ENCODE data around the gene SDCBP2. TPM values are rescaled to one million over a fixed set of nuclear protein-coding genes. Genes with fewer than 3 reads are reported as not detected.
A peak's percentile ranks its signal among the peaks of the same experiment; 100 is the strongest.

SDCBP2 gene
- total and polyA plus RNA-seq, 5 donors from 2014 or later: 1.2 to 4.3 (median 3.0) TPM

DNA sequence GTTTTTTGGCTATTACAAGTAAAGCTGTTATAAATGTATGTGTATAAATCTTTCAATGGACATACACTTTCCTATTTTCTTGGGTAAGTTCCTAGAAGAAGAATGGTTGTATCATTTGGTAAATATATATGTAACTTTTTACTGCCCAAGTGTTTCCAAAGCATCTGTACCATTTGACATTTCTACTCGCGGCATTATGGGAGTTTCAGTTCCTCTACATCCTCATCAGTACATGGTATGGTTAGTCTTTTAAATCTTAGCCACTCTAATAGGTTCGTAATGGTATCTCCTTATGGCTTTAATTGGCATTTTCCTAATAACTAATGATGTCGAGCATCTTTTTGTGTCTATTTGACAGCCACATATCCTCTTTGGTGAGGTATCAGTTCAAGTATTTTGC, 49.9 kb downstream of the SDCBP2 start:
- H3K4me1 Mint-ChIP-seq: peaks cover 0 to 33% (median 9%) of the 10 kb centered on the region in 4 donors
- no peaks in the 10 kb centered on the region for H3K27me3 Mint-ChIP-seq

DNA sequence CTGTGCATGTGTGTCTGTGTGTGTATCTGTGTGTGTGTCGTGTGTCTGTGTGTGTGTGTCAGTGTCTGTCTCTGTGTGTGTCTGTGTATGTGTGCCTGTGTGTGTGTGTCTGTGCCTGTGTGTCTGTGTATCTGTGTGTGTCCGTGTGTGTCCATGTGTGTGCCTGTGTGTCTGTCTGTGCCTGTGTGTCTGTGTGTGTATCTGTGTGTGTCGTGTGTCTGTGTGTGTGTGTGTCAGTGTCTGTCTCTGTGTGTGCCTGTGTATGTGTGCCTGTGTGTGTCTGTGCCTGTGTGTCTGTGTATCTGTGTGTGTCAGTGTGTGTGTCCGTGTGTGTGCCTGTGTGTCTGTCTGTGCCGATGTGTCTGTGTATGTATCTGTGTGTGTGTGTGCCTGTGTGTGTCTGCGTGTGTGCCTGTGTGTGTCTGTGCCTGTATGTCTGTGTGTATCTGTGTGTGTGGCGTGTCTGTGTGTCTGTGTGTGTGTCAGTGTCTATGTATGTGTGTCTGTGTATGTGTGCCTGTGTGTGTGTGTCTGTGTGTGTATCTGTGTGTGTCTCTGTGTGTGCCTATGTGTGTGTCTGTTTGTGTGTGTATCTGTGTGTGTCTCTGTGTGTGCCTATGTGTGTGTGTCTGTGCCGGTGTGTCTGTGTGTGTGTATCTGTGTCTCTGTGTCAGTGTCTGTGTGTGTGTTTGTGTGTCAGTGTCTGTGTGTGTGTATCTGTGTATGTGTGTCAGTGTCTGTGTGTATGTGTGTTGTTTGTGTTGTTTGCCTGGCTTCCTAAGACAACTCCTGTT, 51.2 kb downstream of the SDCBP2 start:
- no peak for ATAC-seq (ENCODE audit: low read depth in 2 of 2)
- H3K27me3 Mint-ChIP-seq: no peaks in the 10 kb centered on the region
- Histone ChIP-seq H3K4me1 (ENCODE audit: control insufficient read depth, insufficient read depth, low read length, poor library complexity, severe bottlenecking) (peaks cover 3% of the 10 kb centered on the region), H3K27me3 (ENCODE audit: control insufficient read depth, insufficient read depth, low read length) (no peaks in the 10 kb centered on the region), H3K9me3 (ENCODE audit: control insufficient read depth in 2 of 2, low read length in 2 of 2) (no peaks in the 10 kb centered on the region), H3K36me3 (ENCODE audit: control insufficient read depth, insufficient read depth, low read length) (peaks cover 2% of the 10 kb centered on the region), H3K27ac (ENCODE audit: insufficient read depth, low read length, poor library complexity, severe bottlenecking) (no peak overlapping the region), H3K4me3 (ENCODE audit: low read depth, low read length) (no peak overlapping the region)
- no peak overlapping the region for H3K4me3 Mint-ChIP-seq
- peaks cover 7% of the 10 kb centered on the region for H3K36me3 Mint-ChIP-seq
- no peak for DNase-seq
- peaks cover 0 to 25% (median 11%) of the 10 kb centered on the region in 4 donors for H3K4me1 Mint-ChIP-seq
- H3K27ac Mint-ChIP-seq: no peak overlapping the region
- H3K9me3 Mint-ChIP-seq: no peaks in the 10 kb centered on the region

More for the DNA sequence above, 49.9 kb downstream of the SDCBP2 start:
- H3K27ac Mint-ChIP-seq: no peak overlapping the region
- no peaks in the 10 kb centered on the region for H3K27me3 ChIP-seq (ENCODE audit: control insufficient read depth, insufficient read depth, low read length)
- DNase-seq: no peak
- H3K36me3 ChIP-seq (ENCODE audit: control insufficient read depth, insufficient read depth, low read length): peaks cover 2% of the 10 kb centered on the region
- no peaks in the 10 kb centered on the region for H3K9me3 ChIP-seq (ENCODE audit: control insufficient read depth in 2 of 2, low read length in 2 of 2)
- no peaks in the 10 kb centered on the region for H3K9me3 Mint-ChIP-seq
- H3K4me3 Mint-ChIP-seq: no peak overlapping the region
- H3K4me1 ChIP-seq (ENCODE audit: control insufficient read depth, insufficient read depth, low read length, poor library complexity, severe bottlenecking): peaks cover 3% of the 10 kb centered on the region
- H3K36me3 Mint-ChIP-seq: peaks cover 11% of the 10 kb centered on the region
- ATAC-seq (ENCODE audit: low read depth in 2 of 2): no peak
- no peak overlapping the region for H3K4me3 ChIP-seq (ENCODE audit: low read depth, low read length)
- H3K27ac ChIP-seq (ENCODE audit: insufficient read depth, low read length, poor library complexity, severe bottlenecking): no peak overlapping the region

DNA sequence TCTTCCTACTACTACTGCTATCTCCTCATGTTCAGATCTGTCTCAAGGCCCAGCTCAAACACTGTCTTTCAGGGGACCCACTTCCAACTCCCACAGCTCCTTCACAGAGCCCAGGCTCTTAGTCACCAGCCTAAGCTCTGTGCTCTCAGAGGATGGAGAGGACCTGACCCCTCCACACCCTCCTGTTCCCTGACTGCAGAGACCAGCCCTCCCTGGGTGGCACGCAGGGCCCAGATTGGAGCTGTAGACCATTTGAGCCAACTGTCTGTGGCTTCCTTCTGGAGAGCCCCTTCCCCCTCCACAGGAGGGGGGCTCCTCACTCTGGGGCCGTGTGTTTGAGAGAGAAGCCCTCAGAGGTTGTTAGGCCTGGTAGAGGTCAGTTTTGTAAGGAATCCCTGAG, 53.0 kb downstream of the SDCBP2 start:
- Mint-ChIP-seq H3K27ac (peak overlapping the region in 2 of 3 donors; percentile 7 to 24), H3K4me1 (peaks cover 0 to 23% (median 11%) of the 10 kb centered on the region in 4 donors), H3K36me3 (peaks cover 3% of the 10 kb centered on the region), H3K4me3 (no peak overlapping the region), H3K9me3 (no peaks in the 10 kb centered on the region), H3K27me3 (no peaks in the 10 kb centered on the region)
- no peak for DNase-seq
- Histone ChIP-seq H3K4me3 (ENCODE audit: low read depth, low read length) (no peak overlapping the region), H3K4me1 (ENCODE audit: control insufficient read depth, insufficient read depth, low read length, poor library complexity, severe bottlenecking) (peaks cover 3% of the 10 kb centered on the region), H3K27me3 (ENCODE audit: control insufficient read depth, insufficient read depth, low read length) (no peaks in the 10 kb centered on the region), H3K36me3 (ENCODE audit: control insufficient read depth, insufficient read depth, low read length) (peaks cover 2% of the 10 kb centered on the region), H3K27ac (ENCODE audit: insufficient read depth, low read length, poor library complexity, severe bottlenecking) (no peak overlapping the region), H3K9me3 (ENCODE audit: control insufficient read depth in 2 of 2, low read length in 2 of 2) (no peaks in the 10 kb centered on the region)
- ATAC-seq (ENCODE audit: low read depth in 2 of 2): no peak

DNA sequence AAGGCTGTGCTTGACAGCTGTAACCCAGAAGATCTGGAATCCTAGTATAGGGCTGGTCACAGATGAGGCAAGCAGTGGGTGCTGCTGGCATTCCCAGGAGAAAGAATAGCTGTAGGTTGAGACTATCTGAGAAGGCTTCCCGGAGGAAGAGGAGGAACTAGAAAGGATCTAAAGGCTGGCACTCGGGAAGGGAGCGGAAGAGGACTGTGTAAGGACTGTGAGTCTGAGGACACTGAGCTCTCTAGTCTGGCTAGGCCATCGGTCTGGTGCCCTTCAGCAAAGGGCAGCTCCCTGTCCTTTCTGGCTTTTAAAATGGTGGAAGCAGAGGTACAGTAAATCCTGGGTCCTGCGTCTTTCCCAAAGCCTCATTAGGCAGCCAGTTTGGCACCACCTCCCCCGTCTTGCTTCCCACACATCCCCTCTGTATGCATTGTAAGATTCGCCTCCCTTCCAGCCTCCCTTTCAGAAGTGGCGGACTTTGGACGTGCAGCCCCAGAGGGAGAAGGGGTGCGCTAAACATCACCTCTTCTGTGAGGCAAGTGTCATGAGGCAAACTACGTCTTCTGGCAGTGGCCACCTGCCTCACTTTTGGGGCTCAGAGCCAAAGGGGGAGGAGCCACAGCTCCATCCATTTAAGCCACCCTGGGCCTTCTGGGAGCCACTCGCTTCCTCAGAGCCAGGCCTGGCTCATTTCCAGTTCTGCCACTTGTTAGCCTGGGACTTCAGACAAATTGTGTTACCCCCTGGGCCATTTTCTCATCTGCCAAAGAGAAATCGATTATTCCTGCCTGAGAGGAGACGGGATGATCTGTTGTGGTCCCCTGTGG, 54.2 kb downstream of the SDCBP2 start:
- Histone ChIP-seq H3K4me3 (ENCODE audit: low read depth, low read length) (no peak overlapping the region), H3K36me3 (ENCODE audit: control insufficient read depth, insufficient read depth, low read length) (peaks cover 2% of the 10 kb centered on the region), H3K27me3 (ENCODE audit: control insufficient read depth, insufficient read depth, low read length) (no peaks in the 10 kb centered on the region), H3K9me3 (ENCODE audit: control insufficient read depth in 2 of 2, low read length in 2 of 2) (no peaks in the 10 kb centered on the region), H3K27ac (ENCODE audit: insufficient read depth, low read length, poor library complexity, severe bottlenecking) (no peak overlapping the region), H3K4me1 (ENCODE audit: control insufficient read depth, insufficient read depth, low read length, poor library complexity, severe bottlenecking) (peaks cover 3% of the 10 kb centered on the region)
- peak overlapping the region; percentile 30 to 85 (median 55) for H3K27ac Mint-ChIP-seq
- DNase-seq (no peak), ATAC-seq (ENCODE audit: low read depth in 2 of 2) (no peak)
- no peak overlapping the region for H3K4me3 Mint-ChIP-seq
- H3K4me1 Mint-ChIP-seq: peaks cover 0 to 21% (median 11%) of the 10 kb centered on the region in 4 donors
- no peaks in the 10 kb centered on the region for H3K27me3 Mint-ChIP-seq
- no peaks in the 10 kb centered on the region for H3K36me3 Mint-ChIP-seq
- H3K9me3 Mint-ChIP-seq: no peaks in the 10 kb centered on the region

DNA sequence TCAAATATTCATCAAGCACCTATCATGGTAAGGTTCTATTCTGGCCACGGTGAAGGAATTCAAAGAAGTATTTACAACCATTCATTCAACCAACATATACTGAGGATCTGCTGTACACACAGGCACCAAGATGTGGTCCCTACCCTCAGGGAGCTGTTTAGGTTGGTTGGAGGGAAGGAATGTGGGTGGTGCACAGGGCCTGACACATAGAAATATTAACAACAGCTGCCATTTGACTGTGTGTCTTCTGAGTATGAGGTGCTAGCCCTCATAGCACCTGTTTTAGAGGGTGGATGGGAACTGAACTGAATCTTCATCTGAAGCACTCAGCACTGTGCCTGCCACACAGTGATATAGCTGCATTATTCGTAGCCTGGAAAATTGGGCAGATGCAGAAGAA, 55.6 kb downstream of the SDCBP2 start:
- Histone ChIP-seq H3K4me1 (ENCODE audit: control insufficient read depth, insufficient read depth, low read length, poor library complexity, severe bottlenecking) (peaks cover 3% of the 10 kb centered on the region), H3K36me3 (ENCODE audit: control insufficient read depth, insufficient read depth, low read length) (peaks cover 2% of the 10 kb centered on the region), H3K27me3 (ENCODE audit: control insufficient read depth, insufficient read depth, low read length) (no peaks in the 10 kb centered on the region), H3K4me3 (ENCODE audit: low read depth, low read length) (no peak overlapping the region), H3K9me3 (ENCODE audit: control insufficient read depth in 2 of 2, low read length in 2 of 2) (no peaks in the 10 kb centered on the region), H3K27ac (ENCODE audit: insufficient read depth, low read length, poor library complexity, severe bottlenecking) (no peak overlapping the region)
- no peaks in the 10 kb centered on the region for H3K36me3 Mint-ChIP-seq
- H3K27me3 Mint-ChIP-seq: no peaks in the 10 kb centered on the region
- H3K9me3 Mint-ChIP-seq: no peaks in the 10 kb centered on the region
- H3K4me1 Mint-ChIP-seq: peaks cover 0 to 33% (median 22%) of the 10 kb centered on the region in 4 donors
- DNase-seq (no peak), ATAC-seq (ENCODE audit: low read depth in 2 of 2) (no peak)
- H3K4me3 Mint-ChIP-seq: no peak overlapping the region
- peak overlapping the region in 1 of 3 donors; percentile 55 for H3K27ac Mint-ChIP-seq

DNA sequence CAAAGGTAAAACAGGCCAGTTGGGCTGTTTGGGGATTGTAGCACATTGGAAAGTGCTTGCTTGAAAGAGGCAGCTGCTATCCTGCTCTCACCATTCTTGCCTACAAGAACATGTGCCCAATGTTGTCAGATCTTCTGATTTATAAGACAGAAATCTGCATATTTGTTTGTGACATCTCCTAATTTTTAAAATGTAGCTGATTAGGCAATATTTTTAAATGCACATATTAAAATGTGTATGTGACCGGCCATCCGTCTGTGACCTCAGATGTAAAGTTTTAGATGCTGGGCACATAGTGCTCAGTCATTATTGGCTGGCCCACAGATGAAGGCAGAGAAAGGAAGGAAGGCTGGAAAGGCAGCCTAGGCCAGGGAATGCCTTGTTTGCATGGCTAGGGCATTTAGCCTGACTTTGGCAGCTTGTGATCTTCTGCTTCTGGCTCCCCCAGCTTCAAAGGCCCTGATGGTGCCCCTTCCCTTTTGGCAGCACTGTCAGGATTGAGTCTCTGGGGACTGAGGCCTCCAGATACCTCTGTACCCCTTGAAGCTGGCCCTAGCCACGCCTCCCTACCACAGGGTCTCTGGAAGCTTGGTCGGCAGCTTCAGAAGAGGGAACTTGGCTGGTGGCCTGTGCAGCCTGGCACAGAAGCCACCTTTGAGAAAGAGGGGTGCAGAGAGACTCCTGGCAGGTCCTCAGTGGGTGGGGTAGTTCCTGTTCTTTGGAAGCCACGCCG, 56.4 kb downstream of the SDCBP2 start:
- DNase-seq: no peak
- Histone ChIP-seq H3K36me3 (ENCODE audit: control insufficient read depth, insufficient read depth, low read length) (peaks cover 2% of the 10 kb centered on the region), H3K4me1 (ENCODE audit: control insufficient read depth, insufficient read depth, low read length, poor library complexity, severe bottlenecking) (peaks cover 6% of the 10 kb centered on the region), H3K9me3 (ENCODE audit: control insufficient read depth in 2 of 2, low read length in 2 of 2) (no peaks in the 10 kb centered on the region), H3K27ac (ENCODE audit: insufficient read depth, low read length, poor library complexity, severe bottlenecking) (no peak overlapping the region), H3K4me3 (ENCODE audit: low read depth, low read length) (no peak overlapping the region), H3K27me3 (ENCODE audit: control insufficient read depth, insufficient read depth, low read length) (no peaks in the 10 kb centered on the region)
- ATAC-seq (ENCODE audit: low read depth in 2 of 2): no peak
- Mint-ChIP-seq H3K4me3 (no peak overlapping the region), H3K36me3 (no peaks in the 10 kb centered on the region), H3K27ac (no peak overlapping the region), H3K27me3 (no peaks in the 10 kb centered on the region), H3K4me1 (peaks cover 0 to 41% (median 25%) of the 10 kb centered on the region in 4 donors), H3K9me3 (no peaks in the 10 kb centered on the region)

DNA sequence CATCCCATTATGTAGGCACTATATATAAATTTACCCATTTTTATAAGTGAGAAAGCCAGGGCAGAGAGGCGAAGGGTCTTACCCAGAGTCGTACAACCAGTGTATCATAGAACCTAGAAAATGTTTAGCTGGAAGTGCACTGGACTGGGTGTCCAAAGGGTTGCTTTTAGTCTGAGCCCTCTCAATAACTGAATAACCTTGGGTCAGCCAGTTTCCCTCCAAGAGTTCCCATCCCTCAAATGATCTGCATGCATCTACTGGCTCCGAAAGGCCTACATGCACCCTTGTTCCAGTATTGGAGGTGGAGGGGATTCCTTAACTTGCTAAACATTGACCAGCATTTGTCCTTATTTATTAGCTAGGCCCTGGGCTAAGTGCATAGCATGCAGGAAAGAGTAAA, 59.1 kb downstream of the SDCBP2 start:
- H3K4me1 Mint-ChIP-seq: peaks cover 10 to 58% (median 42%) of the 10 kb centered on the region in 4 donors
- H3K4me3 ChIP-seq (ENCODE audit: low read depth, low read length): no peak overlapping the region

More for the DNA sequence above, 59.1 kb downstream of the SDCBP2 start:
- Histone ChIP-seq H3K27ac (ENCODE audit: insufficient read depth, low read length, poor library complexity, severe bottlenecking) (no peak overlapping the region), H3K36me3 (ENCODE audit: control insufficient read depth, insufficient read depth, low read length) (no peaks in the 10 kb centered on the region), H3K27me3 (ENCODE audit: control insufficient read depth, insufficient read depth, low read length) (no peaks in the 10 kb centered on the region), H3K4me1 (ENCODE audit: control insufficient read depth, insufficient read depth, low read length, poor library complexity, severe bottlenecking) (peaks cover 26% of the 10 kb centered on the region), H3K9me3 (ENCODE audit: control insufficient read depth in 2 of 2, low read length in 2 of 2) (no peaks in the 10 kb centered on the region)
- Mint-ChIP-seq H3K36me3 (no peaks in the 10 kb centered on the region), H3K27me3 (no peaks in the 10 kb centered on the region), H3K9me3 (no peaks in the 10 kb centered on the region), H3K27ac (no peak overlapping the region), H3K4me3 (peak overlapping the region in 1 of 4 donors; percentile 65)
- DNase-seq (no peak), ATAC-seq (ENCODE audit: low read depth in 2 of 2) (no peak)
